T-helper 9 cell (primary cell): Measurements from ENCODE around the gene KAZN.

ENCODE experiments used
- DNase-seq: peaks from one replicate; pipeline ENCODE4 v3.0.0-alpha.2; 2020

Gene KAZN

DNA sequence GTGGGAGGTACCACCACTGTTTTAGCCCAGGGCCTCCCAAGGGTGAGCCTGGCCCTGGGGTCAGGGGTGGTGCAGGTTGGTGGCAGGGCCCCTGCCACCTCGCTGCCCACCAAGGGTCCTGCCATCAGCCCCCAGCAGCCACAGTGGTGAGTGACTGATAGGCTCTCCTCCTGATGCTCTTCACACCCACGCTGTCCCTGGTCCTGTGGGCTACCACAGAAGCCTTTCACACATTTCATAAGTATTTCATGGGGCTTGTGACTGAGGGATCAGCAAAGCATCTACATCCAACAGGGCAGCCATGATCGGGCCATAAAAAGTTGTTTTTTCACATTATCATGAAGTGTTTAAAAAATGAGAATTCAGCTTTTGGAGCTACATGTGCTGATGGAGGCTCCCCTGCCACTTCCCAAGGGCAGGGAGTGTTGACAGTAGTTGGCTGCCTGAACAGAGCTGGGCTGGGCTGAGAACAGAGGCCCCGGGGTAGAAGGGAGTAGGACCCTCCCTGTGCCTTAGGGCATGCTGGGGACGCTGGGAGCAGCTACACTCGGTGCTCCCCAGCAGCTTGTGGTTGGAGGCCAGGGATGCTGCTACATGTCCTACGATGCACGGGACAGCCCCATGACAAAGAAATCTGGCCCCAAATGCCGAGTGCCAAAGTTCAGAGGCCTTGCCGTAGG lies 482.0 kb downstream of the KAZN start:
- DNase-seq: no peak

DNA sequence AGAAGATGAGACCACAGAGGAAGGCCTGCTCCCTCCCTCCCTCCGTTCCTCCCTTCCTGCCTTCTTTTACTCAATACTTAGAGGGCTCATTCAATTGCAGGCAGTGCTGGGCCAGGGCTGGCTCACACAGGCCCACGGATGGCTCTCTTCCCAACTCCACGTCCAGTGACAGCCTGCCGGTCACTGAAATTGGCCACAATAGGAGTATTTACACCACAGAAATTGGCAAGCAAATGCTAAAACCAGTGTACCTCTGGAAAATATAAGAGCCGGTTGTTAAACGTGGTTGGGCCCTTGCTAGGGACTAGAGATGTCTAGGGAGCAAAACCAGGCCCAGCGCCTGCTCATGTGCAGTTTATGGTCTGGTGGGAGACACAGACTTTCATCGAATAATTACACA lies 482.6 kb downstream of the KAZN start:
- no peak for DNase-seq

DNA sequence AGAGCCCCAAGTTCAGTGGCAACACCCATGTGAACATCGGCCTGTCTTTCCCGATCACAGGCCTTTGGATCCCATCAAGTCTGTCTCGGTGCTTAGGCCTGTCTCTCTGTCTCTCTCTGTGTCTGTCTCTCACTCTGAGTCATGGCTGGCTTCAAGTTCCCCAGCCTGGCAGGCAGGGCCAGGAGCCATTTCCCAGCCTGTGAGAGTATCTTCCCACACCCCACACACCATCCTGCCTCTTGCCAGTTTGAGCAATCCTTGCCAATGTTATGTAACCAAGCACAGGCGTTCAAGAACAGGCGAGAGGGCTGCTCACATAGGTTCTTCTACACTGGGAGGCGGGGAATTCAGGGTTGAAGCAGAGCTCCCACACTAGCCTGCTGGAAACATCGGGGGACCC lies 485.1 kb downstream of the KAZN start:
- no peak for DNase-seq

DNA sequence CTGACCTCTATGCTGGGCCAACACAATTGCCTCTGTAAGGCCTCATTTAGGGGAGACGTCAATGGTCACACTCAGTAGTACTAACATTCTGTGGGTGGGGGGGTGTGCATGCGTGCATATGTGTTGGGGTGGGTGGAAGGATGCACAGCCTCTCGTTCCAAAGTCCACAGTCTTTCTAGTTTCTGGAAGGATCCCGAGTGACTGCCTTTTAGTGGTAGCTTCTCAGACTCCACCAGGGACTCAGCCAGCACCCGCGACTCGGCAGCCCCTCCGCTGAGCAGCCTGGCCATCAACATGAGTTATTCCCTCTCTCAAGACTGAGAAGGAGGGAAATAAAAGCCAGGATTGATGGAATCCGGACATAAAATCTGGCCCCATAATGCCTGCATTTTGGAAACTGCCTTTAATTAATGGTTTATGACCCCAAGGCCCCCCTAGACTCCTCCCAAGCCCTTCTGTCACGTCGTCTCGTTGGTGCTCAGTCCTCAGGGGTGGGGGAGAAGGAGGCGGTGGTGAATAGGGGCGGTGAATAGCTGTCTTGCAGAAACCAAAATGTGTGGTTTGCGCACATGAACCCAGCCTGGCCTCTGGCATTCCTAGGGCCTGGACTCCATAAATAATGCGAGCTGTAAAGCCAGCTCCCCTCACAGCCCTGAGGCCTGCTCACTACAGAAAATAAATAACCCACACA lies 489.9 kb downstream of the KAZN start:
- no peak for DNase-seq

DNA sequence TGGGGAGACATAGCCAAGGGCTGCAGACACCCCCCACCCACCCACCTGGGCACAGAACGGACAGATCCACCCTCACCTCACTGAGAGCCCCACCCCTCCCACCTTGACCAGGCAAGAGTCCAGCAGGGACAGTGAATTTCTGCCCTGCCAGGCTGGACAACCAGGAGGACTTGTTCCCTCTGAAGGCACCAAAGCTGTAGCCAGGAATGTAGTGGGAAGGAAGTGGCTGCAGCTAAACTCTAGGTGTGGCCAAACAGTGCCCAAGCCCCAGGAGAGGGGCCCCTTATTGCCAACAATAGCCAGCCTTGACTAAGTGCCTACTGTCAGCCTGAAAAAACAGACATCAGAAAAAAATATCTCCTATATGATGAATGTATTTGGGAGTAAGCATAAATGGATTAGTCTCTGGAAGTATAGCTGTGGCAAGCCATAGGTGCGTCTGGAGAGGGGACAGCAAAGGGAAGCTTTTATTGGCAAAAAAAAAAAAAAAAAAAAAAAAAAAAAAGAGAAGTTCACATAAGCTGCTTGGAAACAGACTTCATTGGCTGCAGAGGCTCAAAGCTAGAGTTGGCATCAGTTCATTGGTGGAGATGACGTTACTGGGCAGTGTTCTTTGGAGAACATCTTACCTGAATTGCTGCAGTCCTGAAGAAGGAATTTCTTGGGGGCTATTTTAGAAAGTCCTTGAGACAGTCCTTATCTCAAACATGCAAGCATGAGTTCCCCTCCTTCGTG lies 490.9 kb downstream of the KAZN start:
- no peak for DNase-seq

DNA sequence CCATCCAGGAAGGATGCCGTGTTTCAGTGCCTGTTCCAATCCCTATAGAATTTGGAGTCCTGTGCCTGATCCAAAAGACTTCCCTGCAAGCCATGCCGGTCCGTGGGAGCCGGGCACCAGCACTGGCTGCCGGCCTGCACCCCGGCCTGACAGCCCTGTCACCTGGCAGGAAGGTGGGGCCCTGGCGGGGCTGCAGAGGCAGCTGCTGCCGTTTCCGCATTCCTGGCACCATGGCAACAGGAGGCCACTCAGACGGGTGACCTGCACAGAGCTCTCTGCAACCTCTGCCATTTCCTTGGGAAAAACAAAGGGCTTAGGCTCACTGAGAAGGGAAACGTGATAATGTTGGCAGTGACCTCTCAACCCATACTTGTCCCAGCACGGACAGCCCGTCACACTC lies 491.9 kb downstream of the KAZN start:
- DNase-seq: no peak

DNA sequence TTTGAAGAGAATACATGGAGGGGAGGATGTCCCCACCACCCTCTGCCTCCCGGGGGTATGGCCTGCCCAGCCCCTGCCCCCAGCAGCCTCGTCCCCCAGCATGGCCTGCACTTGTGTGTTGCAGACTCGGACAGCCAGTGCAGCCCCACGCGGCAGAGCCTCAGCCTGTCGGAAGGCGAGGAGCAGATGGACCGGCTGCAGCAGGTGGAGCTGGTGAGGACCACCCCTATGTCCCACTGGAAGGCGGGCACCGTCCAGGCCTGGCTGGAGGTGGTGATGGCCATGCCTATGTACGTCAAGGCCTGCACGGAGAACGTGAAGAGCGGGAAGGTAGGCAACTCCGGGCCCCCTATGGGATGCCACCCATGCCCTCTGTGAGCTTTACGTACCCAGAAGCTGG lies 495.6 kb downstream of the KAZN start:
- no peak for DNase-seq

DNA sequence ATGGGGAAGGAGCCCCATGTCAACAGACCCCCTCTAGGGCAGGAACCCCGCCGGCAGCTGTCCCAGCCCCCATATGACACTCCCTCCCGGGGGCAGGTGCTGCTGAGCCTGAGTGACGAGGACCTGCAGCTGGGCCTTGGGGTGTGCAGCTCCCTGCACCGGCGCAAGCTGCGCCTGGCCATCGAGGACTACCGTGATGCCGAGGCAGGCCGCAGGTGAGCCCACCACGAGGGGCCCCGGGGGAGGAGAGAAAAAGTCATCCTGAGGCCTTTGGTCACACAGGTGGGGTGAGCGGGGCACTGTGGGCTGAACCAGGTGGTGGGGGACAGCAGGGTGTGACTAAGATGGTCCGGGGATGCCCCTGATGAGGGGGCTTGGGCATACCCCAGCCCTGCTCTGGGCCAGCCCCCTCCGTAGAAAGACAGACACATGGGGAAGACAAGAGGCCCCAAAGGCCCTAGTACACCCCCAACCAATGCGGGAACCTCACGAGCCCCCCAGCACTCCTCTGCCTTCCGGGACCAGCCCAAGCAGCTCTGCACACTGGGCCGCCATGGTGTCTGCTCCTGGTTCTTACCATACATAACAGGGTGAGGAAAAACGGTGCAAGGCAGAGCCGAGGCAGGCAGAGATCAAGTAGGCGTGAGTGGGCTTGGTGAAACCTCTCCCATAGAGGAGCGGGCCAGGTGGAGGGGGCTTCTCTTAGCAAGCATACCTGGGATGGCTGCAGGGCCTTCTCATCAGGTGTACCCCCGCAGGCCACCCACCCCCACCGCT lies 496.4 kb downstream of the KAZN start:
- DNase-seq: no peak

DNA sequence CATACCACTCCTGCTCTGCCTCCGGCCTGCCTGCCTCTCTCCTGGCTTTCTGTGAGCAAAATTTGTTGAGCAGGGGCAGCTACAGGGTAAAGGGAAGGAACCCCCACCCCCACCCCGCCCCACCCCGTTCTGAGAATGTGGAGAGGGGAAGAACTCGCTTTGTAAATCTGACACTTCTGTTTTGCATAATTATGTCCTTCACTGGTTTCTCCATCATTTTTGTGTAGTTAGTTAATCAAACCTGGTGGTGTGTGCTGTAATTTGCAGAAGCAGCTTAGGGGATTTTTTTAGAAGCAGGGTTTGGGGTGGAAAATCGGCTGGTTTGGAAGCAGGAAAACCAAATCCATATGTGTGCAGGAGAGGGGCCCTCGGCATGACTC lies 497.0 kb downstream of the KAZN start:
- no peak for DNase-seq

DNA sequence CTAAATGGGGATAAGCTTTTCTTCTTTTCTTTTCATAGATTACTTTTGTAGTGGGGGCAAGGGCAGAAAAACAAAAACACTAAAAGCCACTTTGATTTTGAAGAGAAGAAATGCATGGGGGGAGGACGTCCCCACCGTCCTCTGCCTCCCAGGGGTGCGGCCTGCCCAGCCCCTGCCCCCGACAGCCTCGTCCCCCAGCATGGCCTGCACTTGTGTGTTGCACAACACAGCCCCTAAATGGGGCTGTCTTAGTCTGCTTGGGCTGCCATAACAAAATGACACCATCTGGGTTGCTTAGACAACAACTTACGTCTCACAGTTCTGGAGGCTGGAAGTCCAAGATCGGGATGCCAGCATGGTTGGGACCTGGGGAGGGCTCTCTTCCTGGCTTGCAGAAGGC lies 497.8 kb downstream of the KAZN start:
- no peak for DNase-seq

DNA sequence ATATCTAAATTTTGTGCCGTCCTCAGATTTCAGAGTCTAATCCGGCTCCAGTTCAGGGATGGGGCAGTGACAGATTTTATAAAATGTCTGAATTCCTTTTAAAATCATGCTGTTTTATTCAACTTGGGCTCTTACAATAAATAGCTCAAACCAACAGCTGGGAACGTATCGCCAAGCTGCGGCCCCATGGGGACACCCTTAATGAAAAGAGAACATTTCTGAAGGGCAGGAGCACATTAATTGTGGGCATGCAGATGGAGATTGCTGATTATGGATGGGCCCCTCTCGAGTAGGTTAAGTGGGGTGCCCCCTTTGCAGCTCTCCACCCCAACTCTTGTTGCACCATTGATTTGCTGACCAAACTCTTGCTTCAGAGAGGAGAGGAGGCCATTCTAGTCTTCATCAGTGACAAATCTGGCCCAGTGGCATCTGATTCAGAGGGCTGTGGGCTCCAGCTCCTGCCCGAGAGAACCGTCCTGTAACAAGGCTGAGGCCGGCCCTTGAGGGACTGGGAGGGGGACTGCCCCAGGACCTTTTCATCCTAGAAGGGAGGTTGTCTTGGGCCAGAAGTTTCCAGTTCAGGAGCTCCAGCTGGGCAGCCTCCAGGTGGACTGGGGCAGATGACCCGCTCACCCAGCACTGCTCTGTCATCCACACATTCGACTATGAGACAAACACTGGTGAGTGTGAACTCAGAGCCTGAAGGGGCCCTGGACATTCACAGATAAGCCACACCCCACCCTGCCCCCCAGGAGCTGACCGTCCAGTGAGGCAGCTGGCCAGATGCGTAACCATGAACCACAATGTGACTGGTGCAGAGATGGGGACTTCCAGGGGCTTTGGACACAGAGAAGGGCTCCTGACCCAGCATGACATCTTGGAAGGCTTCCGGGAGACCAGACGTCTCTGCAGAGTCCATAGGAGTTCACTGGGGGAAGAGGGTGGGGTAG lies 500.0 kb downstream of the KAZN start:
- DNase-seq: no peak

DNA sequence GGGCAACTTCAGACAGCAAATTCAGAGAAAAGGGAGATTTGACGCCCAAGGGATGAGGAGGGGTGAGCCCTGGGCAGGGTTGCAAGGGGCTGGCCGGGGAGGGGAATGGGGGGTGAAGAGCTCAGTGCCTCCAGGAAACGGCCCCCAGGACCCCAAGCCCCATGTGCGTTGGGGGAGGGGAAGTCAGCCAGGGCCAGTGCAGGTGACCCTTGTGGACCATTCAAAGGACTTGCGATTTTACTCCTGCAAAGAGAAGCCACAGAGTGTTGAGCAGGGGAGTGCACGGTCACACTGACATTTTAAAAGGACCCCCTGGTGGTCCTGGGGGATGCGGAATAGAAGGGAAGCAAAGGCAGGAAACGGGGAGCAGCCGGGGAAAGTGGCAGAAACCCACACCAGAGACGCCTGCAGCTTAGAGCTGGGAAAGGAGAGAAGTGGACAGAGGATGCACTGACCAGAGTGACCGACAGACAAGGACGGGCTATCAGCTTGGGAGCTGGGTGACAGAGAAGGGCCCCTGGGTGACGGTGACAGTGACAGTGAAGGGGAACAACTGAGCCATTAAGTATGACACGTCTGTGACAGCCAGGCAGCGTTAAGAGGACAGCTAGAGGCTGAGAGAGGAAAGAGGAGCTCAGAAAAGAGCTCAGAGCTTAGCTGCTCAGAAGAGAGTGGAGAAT lies 501.1 kb downstream of the KAZN start:
- DNase-seq: no peak

DNA sequence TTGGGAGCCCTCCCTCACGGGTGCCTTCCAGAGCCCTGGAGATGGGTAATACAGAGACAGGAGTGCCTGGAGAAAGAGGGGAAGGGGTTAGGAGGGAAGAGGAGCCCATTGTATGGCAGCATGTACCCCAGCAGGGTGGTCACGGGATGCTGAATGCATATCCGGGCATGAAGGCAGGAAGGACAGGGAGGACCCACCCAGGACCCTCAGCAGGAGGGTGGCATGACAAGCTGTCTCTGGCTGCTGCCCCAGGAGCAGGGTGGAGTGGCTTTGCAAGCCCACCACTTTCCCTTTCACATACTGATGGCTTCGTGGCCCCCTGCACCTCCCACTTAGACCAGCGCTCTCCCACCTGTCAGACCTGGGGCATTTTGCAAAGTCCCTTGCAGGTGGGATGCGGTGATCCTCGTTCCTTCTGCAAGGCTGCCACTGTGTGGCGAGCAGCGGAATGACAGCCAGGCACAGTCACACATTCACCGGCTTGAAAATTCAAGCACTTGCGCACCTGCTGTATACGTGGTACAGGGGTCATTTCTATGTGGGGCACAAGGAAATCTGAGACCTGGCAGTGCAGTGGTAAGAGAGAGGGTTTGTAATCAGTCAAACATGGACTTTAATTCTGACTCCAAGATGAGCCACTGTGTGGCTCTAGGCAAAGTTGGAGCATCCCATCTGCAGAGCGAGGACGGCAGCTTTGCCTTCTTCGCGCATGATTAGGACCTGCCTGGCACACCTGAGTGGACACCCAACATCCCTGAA lies 501.8 kb downstream of the KAZN start:
- DNase-seq: no peak

DNA sequence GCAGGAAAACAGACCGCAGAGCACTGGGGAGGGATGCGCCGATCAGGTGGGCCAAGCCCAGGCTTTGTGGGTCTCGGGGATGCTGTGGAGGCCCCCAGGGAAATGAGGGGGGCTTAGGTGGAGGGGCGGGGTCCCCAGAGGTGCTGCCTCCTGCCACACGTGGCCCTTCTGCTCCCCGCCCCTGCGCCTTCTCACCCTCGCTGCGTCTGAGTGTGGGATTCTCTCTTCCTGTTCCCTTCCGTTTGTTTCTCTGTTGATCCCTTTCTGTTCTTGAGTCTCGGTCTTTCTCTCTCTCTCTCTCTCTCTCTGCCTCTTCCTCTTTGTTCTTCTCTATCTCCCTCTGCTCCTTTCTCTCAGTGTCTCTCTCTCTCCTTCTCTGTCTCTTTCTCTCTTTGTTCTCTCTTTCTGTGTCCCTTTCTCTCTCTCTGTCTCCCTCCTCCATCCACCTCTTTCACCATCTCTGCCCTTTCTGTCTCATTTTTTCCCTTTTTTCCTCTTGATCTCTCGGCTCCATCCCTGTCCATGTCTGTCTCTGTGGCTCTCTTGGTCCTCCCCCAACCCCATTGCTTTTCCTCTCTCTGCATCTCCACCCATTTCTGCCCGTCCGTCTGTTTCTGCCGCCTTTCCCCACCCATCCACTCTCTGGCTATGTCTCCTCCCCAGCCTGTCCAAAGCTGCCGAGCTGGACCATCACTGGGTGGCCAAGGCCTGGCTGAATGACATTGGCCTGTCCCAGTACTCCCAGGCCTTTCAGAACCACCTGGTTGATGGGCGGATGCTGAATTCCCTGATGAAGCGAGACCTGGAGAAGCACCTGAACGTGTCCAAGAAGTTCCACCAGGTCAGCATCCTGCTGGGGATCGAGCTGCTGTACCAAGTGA lies 502.6 kb downstream of the KAZN start:
- DNase-seq: no peak

DNA sequence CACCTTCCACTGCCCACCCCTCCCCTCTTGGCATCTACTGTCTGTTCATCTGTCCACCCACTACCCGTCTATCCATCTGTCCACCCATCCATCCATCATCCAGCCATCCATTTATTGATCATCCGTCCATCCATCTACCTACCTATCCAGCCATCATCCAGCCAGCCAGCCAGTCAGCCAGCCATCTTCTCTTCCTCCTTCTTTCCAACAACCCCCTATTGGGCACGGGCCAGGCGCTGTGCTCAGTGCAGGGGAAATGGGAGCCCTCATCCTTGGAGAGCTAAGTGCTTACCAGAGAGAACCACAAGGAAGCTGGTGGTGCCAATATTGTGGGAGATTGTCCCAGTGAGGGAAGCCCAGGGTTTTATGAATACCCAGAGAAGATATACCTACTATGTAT lies 503.3 kb downstream of the KAZN start:
- DNase-seq: no peak

DNA sequence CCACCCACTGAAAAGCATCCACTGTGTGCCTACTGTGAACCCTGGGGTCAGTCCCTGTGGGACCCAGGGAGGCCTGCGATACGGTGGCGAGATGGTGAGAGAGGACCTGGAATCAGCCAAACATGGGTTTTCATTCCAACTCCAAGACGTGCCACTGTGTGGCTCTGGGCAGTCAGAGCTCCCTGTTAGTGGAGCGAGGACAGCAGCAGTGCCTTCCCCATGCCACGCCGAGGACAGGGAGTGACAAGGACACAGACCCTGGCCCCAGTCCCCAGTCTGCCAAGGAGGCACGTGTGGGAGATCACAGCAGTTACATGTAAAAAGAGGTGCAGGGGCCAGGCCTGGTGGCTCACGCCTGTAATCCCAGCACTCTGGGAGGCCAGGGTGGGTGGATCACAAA lies 504.2 kb downstream of the KAZN start:
- DNase-seq: no peak

DNA sequence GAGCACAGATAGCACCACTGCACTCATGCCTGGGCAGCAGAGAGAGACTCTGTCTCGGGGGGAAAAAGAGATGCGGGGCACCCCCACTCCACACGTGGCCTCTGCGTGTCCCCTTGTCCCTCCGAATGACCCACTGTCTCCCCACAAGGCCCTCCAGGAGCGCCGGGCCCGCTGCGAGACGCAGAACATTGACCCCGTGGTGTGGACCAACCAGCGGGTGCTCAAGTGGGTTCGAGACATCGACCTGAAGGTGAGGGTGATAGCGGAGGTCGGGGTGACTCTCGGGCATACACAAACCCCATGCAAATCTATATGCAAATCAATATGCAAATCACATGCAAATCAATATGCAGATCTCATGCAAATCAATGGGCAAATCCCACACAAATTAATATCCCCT lies 504.7 kb downstream of the KAZN start:
- DNase-seq: no peak

DNA sequence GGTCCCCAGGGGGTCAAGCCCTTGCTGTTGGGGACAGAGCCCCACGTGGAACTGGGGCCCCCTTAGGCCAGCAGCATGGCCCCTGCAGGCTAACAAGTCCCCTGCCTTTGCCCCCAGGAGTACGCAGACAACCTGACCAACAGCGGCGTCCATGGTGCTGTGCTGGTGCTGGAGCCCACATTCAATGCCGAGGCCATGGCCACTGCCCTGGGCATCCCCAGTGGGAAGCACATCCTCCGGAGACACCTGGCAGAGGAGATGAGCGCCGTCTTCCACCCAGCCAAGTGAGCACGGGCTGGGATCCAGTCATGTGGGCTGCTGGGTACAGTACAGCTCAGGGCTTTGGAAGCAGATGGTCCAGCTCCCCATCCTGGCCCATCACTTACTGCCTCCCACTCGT lies 505.4 kb downstream of the KAZN start:
- DNase-seq: no peak

DNA sequence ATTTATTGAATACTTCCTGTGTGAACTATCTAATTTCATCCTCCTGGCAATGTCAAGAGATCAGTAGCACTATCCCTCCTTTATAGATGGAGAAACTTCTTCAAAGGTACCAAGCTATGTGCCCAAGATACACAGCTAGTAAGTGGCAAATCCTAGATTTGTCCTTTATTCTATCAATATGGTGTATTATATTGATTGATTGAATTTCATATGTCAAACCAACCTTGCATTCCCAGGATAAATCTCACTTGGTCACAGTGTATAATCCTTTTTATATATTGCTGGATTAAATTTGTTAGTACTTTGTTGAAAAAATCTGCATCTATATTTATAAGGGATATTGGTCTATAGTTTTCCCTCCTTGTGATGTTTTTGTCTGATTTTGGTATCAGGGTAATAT lies 506.3 kb downstream of the KAZN start:
- DNase-seq: no peak

DNA sequence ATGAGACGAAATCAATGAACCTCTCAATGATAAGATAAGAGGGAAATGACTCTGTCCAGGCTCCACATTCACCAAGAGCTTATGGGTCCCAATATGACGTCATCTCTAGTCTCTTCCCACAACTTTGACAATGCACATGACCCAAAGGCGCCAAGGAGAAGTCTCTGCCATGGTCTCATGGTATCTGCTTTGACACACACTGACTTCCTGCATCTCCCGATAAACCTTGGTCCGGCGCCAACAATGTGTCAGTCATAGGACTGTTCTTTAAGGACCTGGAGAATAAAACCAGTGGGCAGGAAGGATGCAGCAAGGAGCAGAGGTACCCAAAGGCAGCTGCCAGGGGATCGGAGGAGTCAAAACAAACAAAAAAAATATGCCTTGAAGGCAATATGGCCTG lies 508.1 kb downstream of the KAZN start:
- DNase-seq: no peak
